WTC11 (cell line): ENCODE results near the gene RFX4.

Experiments used
- ATF3 ChIP-seq: sonication (generic); formaldehyde crosslinking; conservative IDR thresholded peaks from 2 replicates; pipeline ENCODE4 v1.8.1; 2022; ENCODE audit warnings: mild to moderate bottlenecking, missing genetic modification reagents
- CTCF ChIP-seq: fragments of 200-600 bp; IDR thresholded peaks from 2 replicates; pipeline ENCODE4 v1.8.0; 2022; ENCODE audit warnings: antibody characterized with exemption
- ESRRA ChIP-seq: sonication (generic); formaldehyde crosslinking; IDR thresholded peaks from 2 replicates; pipeline ENCODE4 v1.8.1; 2022; ENCODE audit warnings: mild to moderate bottlenecking, missing genetic modification reagents, borderline replicate concordance
- KAT7 ChIP-seq: sonication (generic); formaldehyde crosslinking; IDR thresholded peaks from 2 replicates; pipeline ENCODE4 v1.8.1; 2023; ENCODE audit warnings: missing genetic modification reagents, mild to moderate bottlenecking, borderline replicate concordance
- STAT6 ChIP-seq: sonication (generic); formaldehyde crosslinking; conservative IDR thresholded peaks from 2 replicates; pipeline ENCODE4 v1.8.1; 2023; ENCODE audit warnings: mild to moderate bottlenecking, low read depth, missing genetic modification reagents, moderate library complexity
- ZNF416 ChIP-seq: fragments of 250-450 bp; sonication (Bioruptor Pico); IDR thresholded peaks from 2 replicates; pipeline ENCODE4 v1.9.0; 2021; ENCODE audit warnings: mild to moderate bottlenecking, inconsistent platforms
- TF ChIP-seq, protein P1 (sequence below): sonication (generic); formaldehyde crosslinking; IDR thresholded peaks from 2 replicates; pipeline ENCODE4 v1.8.0; 2023; ENCODE audit warnings: missing genetic modification reagents, mild to moderate bottlenecking, borderline replicate concordance
- TF ChIP-seq, protein P2 (sequence below): sonication (generic); formaldehyde crosslinking; IDR thresholded peaks from 2 replicates; pipeline ENCODE4 v1.8.1; 2023; ENCODE audit warnings: mild to moderate bottlenecking, missing genetic modification reagents, moderate library complexity

GRCh38 chr12:106741247-106741646, 158.4 kb downstream of the RFX4 start:
- no peak for TF ChIP-seq CTCF
- TF ChIP-seq ZNF416 (CRISPR knock-in tag), result no peak
- no peak for TF ChIP-seq STAT6
- TF ChIP-seq, protein P1, sequence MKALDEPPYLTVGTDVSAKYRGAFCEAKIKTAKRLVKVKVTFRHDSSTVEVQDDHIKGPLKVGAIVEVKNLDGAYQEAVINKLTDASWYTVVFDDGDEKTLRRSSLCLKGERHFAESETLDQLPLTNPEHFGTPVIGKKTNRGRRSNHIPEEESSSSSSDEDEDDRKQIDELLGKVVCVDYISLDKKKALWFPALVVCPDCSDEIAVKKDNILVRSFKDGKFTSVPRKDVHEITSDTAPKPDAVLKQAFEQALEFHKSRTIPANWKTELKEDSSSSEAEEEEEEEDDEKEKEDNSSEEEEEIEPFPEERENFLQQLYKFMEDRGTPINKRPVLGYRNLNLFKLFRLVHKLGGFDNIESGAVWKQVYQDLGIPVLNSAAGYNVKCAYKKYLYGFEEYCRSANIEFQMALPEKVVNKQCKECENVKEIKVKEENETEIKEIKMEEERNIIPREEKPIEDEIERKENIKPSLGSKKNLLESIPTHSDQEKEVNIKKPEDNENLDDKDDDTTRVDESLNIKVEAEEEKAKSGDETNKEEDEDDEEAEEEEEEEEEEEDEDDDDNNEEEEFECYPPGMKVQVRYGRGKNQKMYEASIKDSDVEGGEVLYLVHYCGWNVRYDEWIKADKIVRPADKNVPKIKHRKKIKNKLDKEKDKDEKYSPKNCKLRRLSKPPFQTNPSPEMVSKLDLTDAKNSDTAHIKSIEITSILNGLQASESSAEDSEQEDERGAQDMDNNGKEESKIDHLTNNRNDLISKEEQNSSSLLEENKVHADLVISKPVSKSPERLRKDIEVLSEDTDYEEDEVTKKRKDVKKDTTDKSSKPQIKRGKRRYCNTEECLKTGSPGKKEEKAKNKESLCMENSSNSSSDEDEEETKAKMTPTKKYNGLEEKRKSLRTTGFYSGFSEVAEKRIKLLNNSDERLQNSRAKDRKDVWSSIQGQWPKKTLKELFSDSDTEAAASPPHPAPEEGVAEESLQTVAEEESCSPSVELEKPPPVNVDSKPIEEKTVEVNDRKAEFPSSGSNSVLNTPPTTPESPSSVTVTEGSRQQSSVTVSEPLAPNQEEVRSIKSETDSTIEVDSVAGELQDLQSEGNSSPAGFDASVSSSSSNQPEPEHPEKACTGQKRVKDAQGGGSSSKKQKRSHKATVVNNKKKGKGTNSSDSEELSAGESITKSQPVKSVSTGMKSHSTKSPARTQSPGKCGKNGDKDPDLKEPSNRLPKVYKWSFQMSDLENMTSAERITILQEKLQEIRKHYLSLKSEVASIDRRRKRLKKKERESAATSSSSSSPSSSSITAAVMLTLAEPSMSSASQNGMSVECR (CRISPR knock-in tag), result no peak
- TF ChIP-seq, protein P2, sequence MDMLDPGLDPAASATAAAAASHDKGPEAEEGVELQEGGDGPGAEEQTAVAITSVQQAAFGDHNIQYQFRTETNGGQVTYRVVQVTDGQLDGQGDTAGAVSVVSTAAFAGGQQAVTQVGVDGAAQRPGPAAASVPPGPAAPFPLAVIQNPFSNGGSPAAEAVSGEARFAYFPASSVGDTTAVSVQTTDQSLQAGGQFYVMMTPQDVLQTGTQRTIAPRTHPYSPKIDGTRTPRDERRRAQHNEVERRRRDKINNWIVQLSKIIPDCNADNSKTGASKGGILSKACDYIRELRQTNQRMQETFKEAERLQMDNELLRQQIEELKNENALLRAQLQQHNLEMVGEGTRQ (CRISPR knock-in tag), result no peak
- TF ChIP-seq KAT7 (CRISPR knock-in tag), result no peak
- no peak for TF ChIP-seq ESRRA (CRISPR knock-in tag)
- TF ChIP-seq ATF3 (CRISPR knock-in tag), result no peak
